Peyer's patch (tissue), 4 donors: Measurements from ENCODE around the gene CDK11B. TPM values are rescaled to one million over a fixed set of nuclear protein-coding genes. Genes with fewer than 3 reads are reported as not detected.
"Not testable (repeated sequence)": the region's sequence is repeated elsewhere in the genome, so short reads cannot be mapped to it uniquely, and the experiment has no call there.

Experiments used
- DNase-seq, 3 donors: peaks; one replicate each; pipeline ENCODE4 v3.0.0-alpha.2; 2017 to 2019
- H3K27ac ChIP-seq, 4 donors: fragments of 200-600 bp; sonication (generic); one replicate each; pipeline ENCODE4 v1.5.1; 2016 to 2019
- H3K27me3 ChIP-seq, 2 donors: fragments of 200-600 bp; sonication (generic); one replicate each; pipeline ENCODE4 v1.5.1; 2019
- H3K36me3 ChIP-seq, 3 donors: fragments of 200-600 bp; sonication (generic); one replicate each; pipeline ENCODE4 v1.5.1; 2016 to 2019
- H3K4me1 ChIP-seq, 4 donors: fragments of 200-600 bp; sonication (generic); one replicate each; pipeline ENCODE4 v1.5.1; 2016 to 2019
- H3K4me3 ChIP-seq, 4 donors: fragments of 200-600 bp; sonication (generic); 1 replicate in 3 of 4; 2 replicates in 1 of 4; pipeline ENCODE4 v1.5.1; 2016 to 2019; ENCODE audit warnings: mild to moderate bottlenecking in 1 of 4
- H3K9me3 ChIP-seq, 4 donors: fragments of 200-600 bp; sonication (generic); one replicate each; pipeline ENCODE4 v1.5.1; 2016 to 2019; ENCODE audit warnings: mild to moderate bottlenecking in 1 of 4
- POLR2A ChIP-seq, 2 donors: fragments of 450-650 bp; IDR thresholded peaks; one replicate each; pipeline ENCODE4 v1.5.1; 2017; ENCODE audit warnings: antibody characterized with exemption in 2 of 2, mild to moderate bottlenecking in 2 of 2, moderate library complexity in 2 of 2
- total RNA-seq, 4 donors: library from RNA; depleted of rRNA; stranded (reverse); fragments of >200 nt; gene quantifications; one replicate each; pipeline ENCODE4 v1.1.0, GENCODE V29; 2016

Gene CDK11B
- total RNA-seq, 4 donors from 2014 or later: 25.7 to 124 (median 40.9) TPM

DNA sequence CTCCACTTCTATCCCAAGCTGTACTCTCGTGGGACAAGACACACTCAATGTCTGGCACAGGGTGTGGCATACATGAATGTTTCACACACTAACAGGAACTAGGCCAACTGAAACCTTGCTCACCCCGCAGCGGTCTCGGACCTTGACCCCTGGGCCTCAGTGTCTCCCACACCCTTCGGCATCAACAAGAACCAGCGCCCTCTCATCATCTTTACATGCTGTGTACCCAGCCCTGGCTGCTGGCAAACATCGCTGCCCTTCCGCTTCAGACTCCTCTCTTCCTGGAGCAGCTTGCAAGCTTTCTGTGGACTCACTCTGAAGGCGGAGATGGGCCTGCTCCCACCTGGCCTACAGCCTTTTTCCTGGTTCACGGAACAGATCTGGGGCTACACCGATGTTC is 10.5 kb downstream of the CDK11B start:
- Histone ChIP-seq H3K36me3 (peaks cover 0 to 59% (median 0%) of the 10 kb centered on the region in 3 donors), H3K27ac (peak overlapping the region in 3 of 4 donors; percentile 56 to 95 (median 80)), H3K4me1 (peaks cover 0 to 22% (median 0%) of the 10 kb centered on the region in 4 donors)
- not testable (repeated sequence) for H3K27me3 ChIP-seq, H3K4me3 ChIP-seq, H3K9me3 ChIP-seq
- peak in 2 of 3 donors; percentile 89 to 93 for DNase-seq
- TF ChIP-seq POLR2A (IDR thresholded peaks at IDR 0.05): peak; percentile 65 to 74

DNA sequence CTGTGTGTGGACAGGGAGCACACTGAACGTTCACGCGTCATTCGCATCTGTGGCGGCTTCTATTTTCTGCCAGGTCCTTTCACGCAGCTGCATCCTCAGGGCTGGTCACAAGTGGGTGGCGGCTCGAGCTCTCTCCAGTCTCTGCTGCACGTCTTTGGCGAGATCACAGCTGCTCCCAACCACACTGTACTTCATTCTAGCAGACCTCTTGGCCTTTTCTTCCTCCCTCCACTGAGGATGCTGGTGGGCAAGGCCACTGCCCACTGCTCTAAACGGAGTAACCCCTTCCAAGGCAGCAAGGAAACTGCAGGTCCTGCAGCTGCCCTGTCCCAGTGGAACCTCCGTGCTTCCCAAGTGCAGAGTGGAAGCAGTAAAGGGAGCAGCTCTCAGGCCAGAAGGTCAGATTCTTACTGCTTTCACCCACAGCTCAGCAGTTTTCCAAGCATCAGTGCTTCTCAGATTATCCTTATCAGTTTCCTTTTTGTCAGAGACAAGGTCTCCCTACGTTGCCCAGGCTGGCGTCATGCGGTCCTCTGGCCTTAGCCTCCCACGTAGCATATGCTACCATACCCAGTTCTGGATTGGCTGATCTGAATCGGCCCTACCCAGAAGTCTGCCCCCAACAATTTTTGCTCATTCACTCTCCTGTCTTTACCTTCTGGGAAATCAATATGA is 11.1 kb downstream of the CDK11B start:
- peak in 2 of 3 donors; percentile 72 to 74 for DNase-seq

DNA sequence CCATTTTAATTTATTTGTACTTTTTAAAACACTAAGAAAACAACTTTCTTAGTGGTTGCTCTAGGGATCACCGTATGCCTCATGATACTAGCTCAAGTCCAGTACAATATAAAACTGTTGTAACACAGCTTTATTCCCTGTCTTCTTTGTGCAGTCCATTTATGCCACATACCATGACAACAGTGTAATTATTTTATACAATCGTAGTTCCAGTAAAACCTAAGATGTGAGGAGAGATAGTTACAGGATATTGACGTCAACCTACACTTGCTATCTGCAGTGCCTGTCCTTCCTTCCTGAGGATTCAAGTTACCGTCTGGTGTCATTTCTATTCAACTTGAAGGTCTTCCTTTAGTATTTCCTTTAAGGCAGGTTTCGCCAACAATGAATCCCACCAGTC is 12.5 kb downstream of the CDK11B start:
- Histone ChIP-seq H3K4me1 (peaks cover 0 to 22% (median 0%) of the 10 kb centered on the region in 4 donors), H3K36me3 (peaks cover 0 to 39% (median 0%) of the 10 kb centered on the region in 3 donors)
- H3K27ac ChIP-seq, H3K9me3 ChIP-seq, H3K27me3 ChIP-seq, DNase-seq, H3K4me3 ChIP-seq: not testable (repeated sequence)

More for the DNA sequence above, 11.1 kb downstream of the CDK11B start:
- H3K27ac ChIP-seq: peak overlapping the region in 3 of 4 donors; percentile 45 to 95 (median 80)
- peaks cover 0 to 22% (median 0%) of the 10 kb centered on the region in 4 donors for H3K4me1 ChIP-seq
- H3K27me3 ChIP-seq, H3K9me3 ChIP-seq, H3K4me3 ChIP-seq: not testable (repeated sequence)
- peaks cover 0 to 53% (median 0%) of the 10 kb centered on the region in 3 donors for H3K36me3 ChIP-seq

DNA sequence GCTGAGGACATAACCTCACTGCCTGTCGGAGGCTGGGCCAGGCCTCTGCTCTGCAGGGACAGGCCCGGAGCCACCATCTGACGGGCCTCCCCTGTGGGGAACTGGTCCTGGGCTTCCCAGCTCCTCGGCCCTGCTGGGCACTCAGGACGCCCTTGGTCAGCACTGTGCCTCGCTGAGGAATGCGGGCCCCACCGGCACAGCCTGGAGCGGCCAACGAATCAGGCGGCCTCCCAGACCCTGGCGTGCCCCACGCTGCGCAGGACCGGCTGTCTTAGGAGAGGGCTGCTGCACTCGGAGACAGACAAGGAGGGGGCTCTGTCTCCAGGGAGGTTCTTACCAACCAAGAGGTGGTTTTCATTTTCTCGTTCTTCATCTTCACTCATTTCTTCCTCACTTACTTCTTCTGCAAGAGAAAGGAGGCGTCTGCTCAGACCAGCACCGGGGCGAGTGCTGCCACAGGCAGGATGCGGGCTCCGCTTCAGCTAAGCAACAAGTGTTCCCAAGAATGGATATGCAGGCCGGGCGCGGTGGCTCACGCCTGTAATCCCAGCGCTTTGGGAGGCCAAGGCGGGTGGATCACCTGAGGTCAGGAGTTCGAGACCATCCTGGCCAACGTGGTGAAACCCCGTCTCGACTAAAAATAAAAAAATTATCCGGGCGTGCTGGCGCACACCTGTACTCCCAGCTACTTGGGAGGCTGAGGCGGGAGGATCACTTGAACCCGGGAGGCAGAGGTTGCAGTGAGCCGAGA is 17.9 kb downstream of the CDK11B start:
- not testable (repeated sequence) for DNase-seq, H3K27me3 ChIP-seq, H3K27ac ChIP-seq, H3K4me1 ChIP-seq, H3K4me3 ChIP-seq, H3K9me3 ChIP-seq
- H3K36me3 ChIP-seq: peaks cover 0 to 29% (median 0%) of the 10 kb centered on the region in 3 donors

DNA sequence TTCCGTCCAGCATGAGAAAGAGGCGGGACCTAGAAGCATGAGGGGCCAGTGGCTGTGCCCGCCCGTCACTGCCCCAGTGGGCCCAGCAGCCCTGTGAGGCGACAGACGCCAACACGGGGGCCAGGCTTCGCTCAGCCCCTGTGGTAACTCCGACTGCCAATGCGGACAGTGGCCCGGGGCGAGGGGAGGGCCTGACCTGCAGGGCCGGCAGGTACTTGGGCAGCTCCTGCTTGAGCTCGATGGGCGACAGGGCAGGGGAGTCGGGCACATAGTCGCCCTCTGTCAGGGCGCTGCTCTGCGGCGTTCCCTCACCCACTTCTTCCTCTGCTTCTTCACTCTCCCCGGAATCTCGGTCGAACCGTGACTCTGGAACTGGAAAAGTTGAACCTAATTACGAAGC is 18.7 kb downstream of the CDK11B start:
- H3K9me3 ChIP-seq, H3K27me3 ChIP-seq, DNase-seq, H3K4me3 ChIP-seq, H3K4me1 ChIP-seq, H3K27ac ChIP-seq: not testable (repeated sequence)
- H3K36me3 ChIP-seq: peaks cover 0 to 24% (median 0%) of the 10 kb centered on the region in 3 donors

DNA sequence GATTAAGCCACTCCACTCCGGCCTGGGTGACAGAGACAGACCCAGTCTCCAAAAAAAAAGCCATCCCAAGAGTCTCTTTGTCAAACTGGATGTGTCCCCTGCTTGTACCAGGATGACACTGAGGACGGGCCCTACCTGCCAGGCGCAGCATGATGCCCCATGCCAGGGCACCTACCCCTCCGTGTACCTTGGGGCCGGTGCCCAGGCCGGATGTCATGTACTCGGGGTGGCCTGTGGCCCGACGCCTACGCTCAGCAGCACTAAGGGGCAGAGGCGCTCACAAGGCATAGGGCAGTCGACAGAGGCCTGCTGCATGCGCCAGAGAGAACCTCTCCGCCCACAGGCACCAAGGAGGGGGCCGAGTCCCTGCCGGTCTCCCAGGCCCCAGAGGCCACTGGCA is 19.4 kb downstream of the CDK11B start:
- not testable (repeated sequence) for DNase-seq, H3K9me3 ChIP-seq, H3K27me3 ChIP-seq, H3K4me1 ChIP-seq, H3K27ac ChIP-seq, H3K4me3 ChIP-seq
- peaks cover 0 to 24% (median 0%) of the 10 kb centered on the region in 3 donors for H3K36me3 ChIP-seq

DNA sequence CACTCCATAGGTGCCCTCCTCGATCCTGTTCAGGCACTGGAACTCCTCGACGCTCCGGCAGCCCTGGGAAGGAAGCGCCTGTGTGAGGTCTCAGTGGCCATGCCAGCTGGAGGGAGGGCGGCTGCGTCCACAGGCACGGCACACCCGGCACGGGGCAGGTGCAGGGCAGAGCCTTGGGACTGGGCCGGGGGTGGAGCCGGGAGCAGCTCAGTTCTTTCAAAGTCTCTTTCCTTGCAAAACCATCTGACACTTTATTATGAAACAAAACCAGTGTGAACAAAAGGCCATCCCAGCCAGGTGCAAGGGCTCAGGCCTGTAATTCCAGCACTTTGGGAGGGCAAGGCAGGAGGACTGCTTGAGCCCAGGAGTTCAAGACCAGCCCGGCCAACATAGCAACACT is 20.3 kb downstream of the CDK11B start:
- not testable (repeated sequence) for H3K9me3 ChIP-seq, H3K4me3 ChIP-seq, H3K27ac ChIP-seq, H3K4me1 ChIP-seq, H3K27me3 ChIP-seq
- DNase-seq: peak in 1 of 3 donors; percentile 78
- peaks cover 0 to 24% (median 0%) of the 10 kb centered on the region in 3 donors for H3K36me3 ChIP-seq

DNA sequence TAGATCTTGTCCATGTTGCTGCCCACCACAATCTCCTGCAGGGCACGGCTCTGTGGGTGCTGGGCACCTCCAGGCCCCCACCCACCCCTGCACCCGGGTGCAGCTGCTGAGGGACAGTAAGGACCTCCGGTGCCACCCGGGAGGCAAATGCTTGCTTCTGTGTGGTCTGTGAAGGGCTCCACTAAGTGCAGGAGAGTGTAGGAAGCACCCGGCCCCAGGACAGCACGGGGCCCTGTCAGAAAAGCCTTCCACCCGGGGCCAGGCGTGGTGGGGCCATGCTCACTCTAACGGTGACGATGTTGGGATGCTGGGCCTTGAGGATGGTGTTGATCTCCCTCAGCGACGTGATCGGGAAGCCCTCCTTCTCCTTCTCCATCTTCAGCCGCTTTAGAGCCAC is 21.3 kb downstream of the CDK11B start:
- H3K9me3 ChIP-seq, H3K4me3 ChIP-seq, H3K27ac ChIP-seq, H3K4me1 ChIP-seq, H3K27me3 ChIP-seq: not testable (repeated sequence)
- peak in 1 of 3 donors; percentile 19 for DNase-seq
- H3K36me3 ChIP-seq: peaks cover 0 to 24% (median 0%) of the 10 kb centered on the region in 3 donors

DNA sequence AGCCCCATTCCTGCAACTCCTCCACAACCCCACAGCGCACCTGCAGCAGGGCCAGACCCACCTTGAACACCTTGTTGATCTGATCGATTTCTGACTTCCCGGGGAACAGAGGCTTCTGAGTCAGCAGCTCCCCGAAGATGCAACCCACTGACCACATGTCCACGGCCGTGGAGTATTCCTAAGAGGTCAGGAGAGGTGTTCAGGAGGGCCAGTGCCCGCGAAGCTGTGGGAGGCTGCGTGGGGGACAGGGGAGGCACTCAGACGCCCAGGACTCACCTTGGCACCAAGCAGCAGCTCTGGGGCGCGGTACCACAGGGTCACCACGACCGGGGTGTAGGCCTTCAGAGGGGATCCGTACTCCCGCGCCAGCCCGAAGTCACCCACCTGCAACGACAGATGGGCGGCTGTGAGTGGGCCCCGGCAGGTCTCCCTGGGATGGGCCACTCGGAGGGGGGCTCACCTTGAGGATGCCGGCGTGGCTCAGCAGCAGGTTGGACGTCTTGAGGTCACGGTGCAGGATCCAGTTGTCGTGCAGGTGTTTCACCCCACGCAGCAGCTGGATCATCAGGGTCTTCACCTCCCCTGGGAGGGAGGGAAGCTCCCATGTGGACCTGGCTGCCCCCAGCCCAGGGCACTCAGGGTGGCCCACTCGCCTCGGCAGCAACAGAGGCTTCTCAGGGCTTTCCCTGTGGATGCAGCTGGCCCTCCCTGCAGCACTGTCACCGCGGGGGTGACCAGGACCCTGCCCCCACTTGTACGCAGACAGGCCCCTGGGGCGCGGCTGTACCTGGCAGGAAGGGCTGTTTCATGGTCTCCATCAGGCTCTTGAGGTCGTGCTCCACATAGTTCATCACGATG is 22.0 kb downstream of the CDK11B start:
- not testable (repeated sequence) for H3K27me3 ChIP-seq, H3K9me3 ChIP-seq, H3K4me1 ChIP-seq, H3K27ac ChIP-seq, H3K4me3 ChIP-seq
- DNase-seq: peak in 1 of 3 donors; percentile 43
- peaks cover 0 to 24% (median 0%) of the 10 kb centered on the region in 3 donors for H3K36me3 ChIP-seq

DNA sequence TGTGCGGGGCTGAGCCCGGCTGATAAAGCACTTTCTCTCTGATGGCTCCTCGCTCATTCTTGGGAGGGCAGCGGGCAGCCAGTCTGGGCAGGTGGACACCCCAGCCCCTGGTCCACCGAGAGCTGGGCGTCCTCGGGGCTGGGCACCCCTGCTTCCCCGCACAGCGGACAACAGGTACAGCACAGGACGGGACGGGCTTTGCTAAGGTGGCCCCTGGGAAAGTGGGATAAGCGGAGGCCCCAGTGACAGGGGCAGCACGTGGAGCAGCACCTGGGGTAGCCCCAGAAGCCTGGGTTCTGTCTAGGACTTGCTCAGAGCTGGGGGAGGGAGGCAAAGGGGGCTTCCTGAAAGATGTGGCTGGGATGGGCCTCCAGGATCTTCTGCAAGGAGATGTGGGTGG is 24.2 kb downstream of the CDK11B start:
- H3K4me1 ChIP-seq: peaks cover 0 to 22% (median 14%) of the 10 kb centered on the region in 4 donors
- peak in 1 of 3 donors; percentile 44 for DNase-seq
- H3K27me3 ChIP-seq: peaks cover 0 to 17% of the 10 kb centered on the region in 2 donors
- not testable (repeated sequence) for H3K27ac ChIP-seq, H3K4me3 ChIP-seq, H3K9me3 ChIP-seq
- H3K36me3 ChIP-seq: peaks cover 0 to 18% (median 0%) of the 10 kb centered on the region in 3 donors

DNA sequence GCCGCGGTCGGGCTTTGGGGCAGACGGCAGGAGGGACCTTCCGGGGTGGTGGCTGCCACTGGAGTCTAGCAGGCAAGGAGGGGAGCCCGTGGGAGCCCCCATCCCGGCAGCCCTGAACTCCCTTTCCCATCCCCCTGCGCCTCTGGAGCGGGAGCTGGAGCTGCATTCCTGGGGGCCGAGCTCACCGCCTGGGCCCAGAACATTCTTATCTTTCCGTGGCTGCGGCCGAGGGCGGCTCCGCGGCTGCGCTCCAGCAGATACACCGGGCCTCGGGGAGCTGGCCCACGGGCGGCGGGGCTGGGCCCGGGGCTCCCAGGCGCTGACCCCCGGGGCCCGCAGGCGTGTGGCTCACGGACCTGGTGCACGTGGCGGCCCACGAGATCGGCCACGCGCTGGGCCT is 25.4 kb downstream of the CDK11B start:
- H3K27ac ChIP-seq, H3K9me3 ChIP-seq, DNase-seq, H3K4me3 ChIP-seq: not testable (repeated sequence)
- Histone ChIP-seq H3K36me3 (peaks cover 0 to 21% (median 0%) of the 10 kb centered on the region in 3 donors), H3K4me1 (peaks cover 0 to 26% (median 16%) of the 10 kb centered on the region in 4 donors), H3K27me3 (peaks cover 0 to 17% of the 10 kb centered on the region in 2 donors)
